Fibroblast of skin of back (primary cell): Measurements from ENCODE around the gene PLEKHS1. TPM values are rescaled to one million over a fixed set of nuclear protein-coding genes. Genes with fewer than 3 reads are reported as not detected.
A peak's percentile ranks its signal among the peaks of the same experiment; 100 is the strongest.

Experiments
- DNase-seq: peaks from one replicate; pipeline ENCODE4 v3.0.0-alpha.2; 2013
- polyA plus RNA-seq, 2 experiments: library from polyadenylated mRNA; unstranded; fragments of 120-200 nt; gene quantifications; one replicate each; pipeline ENCODE4 v1.2.1, GENCODE V29; 2013; ENCODE audit not compliant: insufficient read length in 2 of 2

PLEKHS1 gene
- polyA plus RNA-seq (2013, experiment 1 of 2; ENCODE audit: insufficient read length): not detected
- polyA plus RNA-seq (2013, experiment 2 of 2; ENCODE audit: insufficient read length): not detected

- peak; percentile 42 for DNase-seq
These were observed at the start of gene PLEKHS1 for GRCh38 chr10:113751181-113751732. Gene PLEKHS1 (plus strand): TSS chr10:113751682. CDS start chr10:113755278, 3,596 bp downstream.

- DNase-seq: peak; percentile 52
These were observed 46.7 kb upstream of the PLEKHS1 start for GRCh38 chr10:113704637-113705343.

GRCh38 chr10:113705344-113705652, 46.2 kb upstream of the PLEKHS1 start:
- DNase-seq: no peak

DNA sequence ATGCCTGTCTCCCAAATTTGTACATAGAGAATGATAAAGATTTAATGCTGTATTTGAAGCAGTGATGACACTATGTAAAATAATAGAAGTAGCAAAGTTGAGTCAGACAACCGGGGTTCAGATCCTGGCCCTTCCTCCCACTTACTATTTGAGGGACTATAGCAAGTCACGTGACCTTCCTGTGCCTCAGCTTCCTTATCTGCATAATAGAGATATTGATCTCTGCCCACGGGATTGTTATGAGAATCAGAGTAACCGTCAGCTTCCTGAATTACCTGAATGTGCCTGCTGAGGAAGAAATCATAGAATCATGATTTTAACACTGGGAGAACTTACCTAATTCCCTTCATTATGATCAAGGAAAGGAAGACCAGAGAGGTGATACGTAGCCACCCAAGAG, 44.9 kb upstream of the PLEKHS1 start:
- no peak for DNase-seq

GRCh38 chr10:113708640-113709039, 42.8 kb upstream of the PLEKHS1 start:
- no peak for DNase-seq

GRCh38 chr10:113709221-113709838, 42.2 kb upstream of the PLEKHS1 start:
- peak; percentile 87 for DNase-seq

- DNase-seq: no peak
These were observed 40.3 kb upstream of the PLEKHS1 start for GRCh38 chr10:113711142-113711541.

- no peak for DNase-seq
These were observed 39.5 kb upstream of the PLEKHS1 start for GRCh38 chr10:113712024-113712423.

DNA sequence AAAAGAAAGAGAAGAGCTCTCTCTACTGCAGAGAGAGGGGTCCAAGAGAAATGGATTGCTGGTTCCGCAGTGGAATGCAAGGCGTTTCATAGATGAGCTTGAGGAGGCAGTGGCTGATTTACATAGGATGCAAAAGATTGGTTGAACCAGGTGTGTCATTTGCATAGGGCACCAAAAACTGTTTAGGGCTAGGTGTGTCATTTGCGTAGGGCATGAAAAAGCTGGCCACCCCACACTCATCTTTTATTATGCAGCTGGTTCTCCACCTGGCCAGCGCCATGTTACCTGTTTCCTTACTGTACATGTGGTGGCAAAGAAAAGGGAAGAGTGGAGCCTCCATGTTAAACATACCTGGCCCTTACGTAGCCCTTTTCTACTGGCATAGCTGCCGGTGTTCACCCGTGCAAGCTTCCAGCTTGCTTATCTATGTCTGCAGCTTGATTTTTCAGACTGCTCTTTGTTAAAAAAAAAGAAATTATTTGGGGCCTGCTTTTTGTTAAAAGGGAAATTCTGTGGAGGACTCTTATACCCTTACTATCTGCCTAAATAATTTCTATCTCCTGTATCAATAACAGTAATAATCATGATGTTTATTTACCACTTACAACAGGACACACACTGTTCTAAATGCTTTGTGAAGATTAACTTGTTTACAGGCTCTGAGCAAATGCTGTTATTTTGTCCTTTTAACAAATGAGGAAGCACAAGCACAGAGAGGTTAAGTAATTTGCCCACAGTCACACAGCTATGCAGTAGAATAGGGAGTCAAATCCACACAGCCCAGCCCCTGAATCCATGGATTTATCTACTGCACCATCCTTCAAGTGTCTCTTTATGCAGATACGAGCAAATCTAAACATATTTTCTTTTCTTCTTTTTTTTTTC, 38.5 kb upstream of the PLEKHS1 start:
- no peak for DNase-seq

- DNase-seq: no peak
These were observed 37.9 kb upstream of the PLEKHS1 start for GRCh38 chr10:113713640-113713982.

DNA sequence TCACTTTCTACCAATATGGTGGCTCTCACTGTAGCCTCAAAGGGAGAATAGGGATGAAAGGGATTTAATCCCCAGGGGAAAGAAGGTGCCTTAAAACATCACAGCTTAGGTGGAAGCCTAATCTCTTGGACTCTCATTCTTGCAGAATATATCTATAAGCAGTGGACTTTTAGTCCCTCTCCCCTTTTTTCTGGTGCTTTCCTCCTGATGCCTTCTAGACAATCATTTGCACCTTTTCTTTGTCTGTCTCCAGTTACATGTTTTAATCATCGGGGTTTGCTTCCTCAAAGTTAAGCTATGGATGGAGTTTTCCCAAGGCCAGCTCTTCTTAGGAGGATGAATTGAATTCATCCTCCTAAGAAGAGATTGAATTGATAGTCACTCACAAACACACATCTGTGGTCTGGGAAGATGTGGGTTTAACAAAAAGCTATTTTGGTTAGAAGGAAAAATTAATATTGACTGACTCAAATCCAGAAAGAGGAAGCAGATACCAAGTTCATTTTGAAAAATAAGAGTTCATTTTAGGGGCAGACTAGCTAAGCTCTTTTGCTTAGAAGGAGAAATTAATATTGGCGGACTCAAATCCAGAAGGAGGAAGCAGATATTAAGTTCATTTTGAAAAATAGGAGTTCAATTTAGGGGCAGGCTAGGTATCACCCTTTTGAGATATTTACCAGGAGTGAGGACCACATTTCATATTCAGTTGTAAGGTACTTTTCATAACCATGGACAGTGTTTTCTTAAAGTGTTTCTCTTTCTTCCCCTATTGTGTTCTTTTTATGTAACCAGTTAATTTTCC, 35.2 kb upstream of the PLEKHS1 start:
- DNase-seq: no peak

- DNase-seq: no peak
These were observed 32.3 kb upstream of the PLEKHS1 start for GRCh38 chr10:113718969-113719822.

DNA sequence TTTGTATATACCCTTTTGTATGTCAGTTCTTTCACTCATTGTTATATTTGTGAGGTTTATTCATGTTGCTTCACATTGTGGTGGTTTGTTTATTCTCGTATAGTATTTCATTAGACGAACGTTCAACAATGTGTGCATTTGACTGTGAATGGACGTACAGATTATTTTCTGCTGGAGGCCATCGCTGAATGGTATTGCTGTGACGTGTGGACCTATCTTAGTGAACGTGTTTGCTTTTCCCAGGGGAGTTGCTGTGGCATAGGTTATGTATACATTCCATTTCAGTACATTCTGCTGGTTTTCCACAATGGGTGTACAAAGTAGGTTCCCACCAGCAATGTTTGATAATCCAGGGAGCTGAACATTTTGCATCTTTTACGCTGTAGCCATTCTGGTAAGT, 31.1 kb upstream of the PLEKHS1 start:
- DNase-seq: no peak

GRCh38 chr10:113732160-113732881, 19.2 kb upstream of the PLEKHS1 start:
- no peak for DNase-seq

- DNase-seq: peak; percentile 28
These were observed 18.5 kb upstream of the PLEKHS1 start for GRCh38 chr10:113732966-113733365.

DNA sequence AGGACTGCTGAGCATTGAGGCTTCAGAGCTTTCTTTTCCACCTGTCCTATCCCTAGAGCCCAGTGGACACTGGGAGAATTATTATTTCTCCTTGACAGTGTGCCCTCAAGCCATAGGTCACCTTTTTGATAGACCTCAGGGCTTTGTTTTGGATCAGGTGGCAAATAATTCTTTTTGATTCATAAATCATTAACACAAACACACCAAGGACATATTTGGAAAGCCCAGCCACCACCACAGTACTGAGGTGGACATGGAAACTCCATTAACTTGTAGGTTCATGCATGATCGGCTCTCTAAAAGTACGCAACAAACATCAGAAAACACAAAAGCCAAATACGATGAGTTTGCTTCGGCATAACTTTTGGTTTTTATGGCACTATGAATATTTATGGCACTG, 17.8 kb upstream of the PLEKHS1 start:
- DNase-seq: no peak

DNA sequence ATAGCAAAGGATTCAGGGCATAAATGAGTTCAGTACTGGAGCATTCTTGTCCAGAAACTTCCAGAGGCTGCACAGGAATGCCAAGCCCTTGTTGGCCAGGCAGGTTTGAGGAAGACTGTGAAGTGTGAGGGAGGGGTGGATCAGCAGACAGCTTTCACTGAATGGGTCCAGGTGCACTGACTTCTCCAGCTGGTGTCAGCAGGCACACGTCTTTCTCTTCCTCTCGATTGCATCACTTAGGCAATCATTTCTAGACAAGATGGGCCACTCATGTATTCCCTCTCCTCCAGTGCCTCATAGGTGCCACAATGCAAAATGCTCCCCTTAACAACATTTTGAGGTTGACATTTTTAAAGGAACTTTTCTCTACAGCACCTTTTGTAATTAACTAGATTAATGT, 15.6 kb upstream of the PLEKHS1 start:
- DNase-seq: no peak

GRCh38 chr10:113736576-113736975, 14.9 kb upstream of the PLEKHS1 start:
- DNase-seq: peak; percentile 41

DNA sequence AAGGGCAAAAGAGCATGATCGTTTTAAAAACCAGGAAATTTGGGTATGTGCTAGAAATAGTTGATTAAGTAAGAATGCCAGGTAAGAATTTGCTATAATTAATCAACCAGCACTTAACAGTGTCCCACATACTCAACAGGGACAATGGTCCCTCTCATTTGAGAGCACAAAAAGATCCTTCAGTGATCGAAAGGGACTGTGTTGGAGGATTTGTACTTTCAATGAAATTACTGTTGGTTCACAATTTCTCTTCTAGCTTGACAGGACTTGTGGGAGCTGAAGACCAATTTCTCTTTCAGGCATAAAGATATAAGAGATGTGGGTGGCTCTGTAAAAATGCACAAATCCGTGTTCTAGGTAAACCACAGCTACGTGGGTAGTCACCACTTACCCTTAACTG, 12.5 kb upstream of the PLEKHS1 start:
- no peak for DNase-seq

DNA sequence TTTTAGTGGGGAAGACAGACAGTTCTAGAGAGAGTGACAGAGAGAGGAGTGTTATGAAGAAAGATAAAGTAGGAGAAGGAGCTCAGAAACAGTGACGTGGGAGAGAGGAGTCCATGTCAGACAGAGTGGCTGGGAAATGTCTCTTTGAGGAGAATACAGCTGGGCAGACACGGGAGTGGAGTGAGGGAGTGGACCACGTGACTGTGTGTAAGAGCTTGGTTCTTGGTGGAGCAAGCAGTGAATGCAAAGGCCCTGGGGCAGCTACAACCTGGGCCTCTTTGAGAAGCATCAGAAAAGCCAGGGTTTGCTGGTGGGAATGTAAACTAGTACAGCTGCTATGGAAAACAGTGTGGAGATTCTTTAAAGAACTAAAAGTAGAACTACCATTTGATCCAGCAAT, 11.9 kb upstream of the PLEKHS1 start:
- DNase-seq: no peak

DNA sequence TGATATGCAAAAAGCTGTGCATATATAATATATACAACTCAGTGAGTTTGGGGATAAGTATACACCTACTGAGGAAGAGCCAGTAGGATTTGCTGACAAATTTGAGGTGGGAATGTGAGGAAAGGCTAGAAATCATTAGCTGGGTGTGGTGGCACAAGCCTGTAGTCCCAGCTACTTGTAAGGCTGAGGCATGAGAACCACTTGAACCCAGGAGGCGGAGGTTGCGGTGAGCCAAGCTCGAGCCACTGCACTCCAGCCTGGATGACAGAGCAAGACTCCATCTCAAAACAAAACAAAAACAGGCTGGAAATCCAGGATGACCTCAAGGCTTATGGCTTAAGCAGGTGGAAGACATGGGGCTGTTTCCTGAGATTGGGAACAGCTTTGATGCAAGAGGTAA, 10.6 kb upstream of the PLEKHS1 start:
- no peak for DNase-seq
